Right lobe of liver (tissue), 6 donors: ENCODE data around the gene BUD13. TPM values are rescaled to one million over a fixed set of nuclear protein-coding genes. Genes with fewer than 3 reads are reported as not detected.

Experiments
- ATAC-seq, 4 donors: fragments of 200-7000 bp; cut with Tn5 transposase; one replicate each; pipeline ENCODE4 v1.9.1; 2020; ENCODE audit warnings: mild to moderate bottlenecking in 4 of 4, moderate library complexity in 4 of 4
- DNase-seq, 3 donors: peaks; one replicate each; pipeline ENCODE4 v3.0.0-alpha.2; 2020
- H3K27ac ChIP-seq, 3 donors: fragments of 200-600 bp; one replicate each; pipeline ENCODE4 v1.8.0; 2022
- H3K27me3 ChIP-seq, 2 donors: fragments of 200-600 bp; one replicate each; pipeline ENCODE4 v1.8.0; 2022
- H3K36me3 ChIP-seq, 4 donors: fragments of 200-600 bp; sonication (generic) in 1 of 4; one replicate each; pipeline versions ENCODE4 v1.5.1 to v1.8.0; 2017 to 2022; ENCODE audit warnings: control low read depth in 1 of 4
- H3K4me1 ChIP-seq, 4 donors: fragments of 200-600 bp; sonication (generic) in 1 of 4; one replicate each; pipeline versions ENCODE4 v1.5.1 to v1.8.0; 2017 to 2022; ENCODE audit warnings: control low read depth in 1 of 4
- H3K4me3 ChIP-seq, 3 donors: fragments of 200-600 bp; one replicate each; pipeline ENCODE4 v1.8.0; 2022
- H3K9me3 ChIP-seq, 4 donors: fragments of 200-600 bp; sonication (generic) in 1 of 4; one replicate each; pipeline versions ENCODE4 v1.5.1 to v1.8.0; 2017 to 2022; ENCODE audit warnings: control low read depth in 1 of 4
- POLR2A ChIP-seq: fragments of 450-650 bp; IDR thresholded peaks from one replicate; pipeline ENCODE4 v1.6.1; 2017; ENCODE audit warnings: antibody characterized with exemption, mild to moderate bottlenecking
- WGBS: methylation state at CpG from one replicate; pipeline ENCODE4 v1.1.6; 2018; ENCODE audit warnings: low coverage, low lambda C conversion rate; ENCODE audit not compliant: insufficient coverage; ENCODE audit errors: missing lambda C conversion rate; 5-methylcytosine and 5-hydroxymethylcytosine counted together
- intact Hi-C, 2 donors: fragments of 100-400 bp; cut with DNase I; formaldehyde crosslinking; loops; one replicate each; pipeline versions ENCODE4 v1.11.2 to v1.14.1; 2022
- total RNA-seq, 6 experiments: library from RNA; depleted of rRNA in 2 of 6; stranded (reverse); fragments of >200 nt in 2 of 6; fragmentation: NEBNext Ultra II Directional in 3 of 6; extraction: Animal tissue kit (Norgen Biotek cat#: 25700) in 3 of 6; gene quantifications; one replicate each; pipeline versions ENCODE4 v1.1.0 to v1.2.4, GENCODE V29; 2016 to 2023
- TF ChIP-seq, protein P1 (sequence below), 4 donors: fragments of 200-600 bp in 3 of 4; fragments of 450-650 bp in 1 of 4; IDR thresholded peaks; one replicate each; pipeline versions ENCODE4 v1.5.1 to v1.8.0; 2016 to 2022; ENCODE audit warnings: antibody characterized with exemption in 4 of 4, mild to moderate bottlenecking in 2 of 4
- donor health status: DM: no; HTN: yes; CAD: no.
- donor health status: DM: no; HTN: no; CAD: no.
- donor health status: DM: no; HTN: no; CAD: no.
- donor health status: DM: no; HTN: yes; CAD: no.
- donor health status: DM: no; HTN: yes; CAD: no.

BUD13 gene
- total RNA-seq, 6 experiments from 2014 or later = 3.6 to 6.3 (median 5.0) TPM

DNA sequence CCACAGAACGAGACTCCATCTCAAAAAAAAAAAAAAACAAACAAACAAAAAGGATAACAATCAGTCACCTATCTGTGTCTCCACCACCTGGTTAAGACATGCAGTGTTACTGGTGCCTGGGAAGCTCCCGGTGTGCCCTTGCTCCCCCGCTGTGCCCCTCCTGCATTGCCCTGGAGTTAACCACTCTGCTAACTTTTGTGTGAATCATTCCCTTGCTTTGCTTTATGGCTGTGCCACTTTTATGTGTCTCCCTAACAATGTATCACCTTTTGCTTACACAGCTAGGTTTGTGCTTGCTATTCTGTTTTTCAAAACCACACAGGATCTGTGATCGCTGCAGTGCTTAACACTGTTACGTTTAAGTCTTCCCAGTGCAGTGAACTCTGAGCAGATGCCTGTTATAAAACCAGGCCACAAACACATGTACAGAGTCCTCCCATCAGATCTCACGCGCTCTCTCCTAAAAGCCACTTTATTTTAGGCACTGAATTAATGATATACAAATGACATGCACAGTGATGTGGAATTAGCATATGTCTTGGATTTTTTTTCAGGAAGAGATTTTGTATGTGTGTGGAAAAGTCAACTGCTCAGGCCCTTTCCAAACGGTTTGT is 69.9 kb downstream of the BUD13 start:
- no peaks in the 10 kb centered on the region for H3K36me3 ChIP-seq
- no peaks in the 10 kb centered on the region for H3K4me1 ChIP-seq
- ATAC-seq (no peak), DNase-seq (no peak)
- no peak overlapping the region for H3K4me3 ChIP-seq
- TF ChIP-seq, protein P1, sequence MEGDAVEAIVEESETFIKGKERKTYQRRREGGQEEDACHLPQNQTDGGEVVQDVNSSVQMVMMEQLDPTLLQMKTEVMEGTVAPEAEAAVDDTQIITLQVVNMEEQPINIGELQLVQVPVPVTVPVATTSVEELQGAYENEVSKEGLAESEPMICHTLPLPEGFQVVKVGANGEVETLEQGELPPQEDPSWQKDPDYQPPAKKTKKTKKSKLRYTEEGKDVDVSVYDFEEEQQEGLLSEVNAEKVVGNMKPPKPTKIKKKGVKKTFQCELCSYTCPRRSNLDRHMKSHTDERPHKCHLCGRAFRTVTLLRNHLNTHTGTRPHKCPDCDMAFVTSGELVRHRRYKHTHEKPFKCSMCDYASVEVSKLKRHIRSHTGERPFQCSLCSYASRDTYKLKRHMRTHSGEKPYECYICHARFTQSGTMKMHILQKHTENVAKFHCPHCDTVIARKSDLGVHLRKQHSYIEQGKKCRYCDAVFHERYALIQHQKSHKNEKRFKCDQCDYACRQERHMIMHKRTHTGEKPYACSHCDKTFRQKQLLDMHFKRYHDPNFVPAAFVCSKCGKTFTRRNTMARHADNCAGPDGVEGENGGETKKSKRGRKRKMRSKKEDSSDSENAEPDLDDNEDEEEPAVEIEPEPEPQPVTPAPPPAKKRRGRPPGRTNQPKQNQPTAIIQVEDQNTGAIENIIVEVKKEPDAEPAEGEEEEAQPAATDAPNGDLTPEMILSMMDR (IDR thresholded peaks at IDR 0.05) = no peak
- TF ChIP-seq POLR2A = no peak
- H3K9me3 ChIP-seq = no peaks in the 10 kb centered on the region
- H3K27ac ChIP-seq = no peak overlapping the region
- H3K27me3 ChIP-seq = no peaks in the 10 kb centered on the region
- intact Hi-C loops = no loop called here
- WGBS = 67% methylated on average over 7 of the region's 8 CpGs

DNA sequence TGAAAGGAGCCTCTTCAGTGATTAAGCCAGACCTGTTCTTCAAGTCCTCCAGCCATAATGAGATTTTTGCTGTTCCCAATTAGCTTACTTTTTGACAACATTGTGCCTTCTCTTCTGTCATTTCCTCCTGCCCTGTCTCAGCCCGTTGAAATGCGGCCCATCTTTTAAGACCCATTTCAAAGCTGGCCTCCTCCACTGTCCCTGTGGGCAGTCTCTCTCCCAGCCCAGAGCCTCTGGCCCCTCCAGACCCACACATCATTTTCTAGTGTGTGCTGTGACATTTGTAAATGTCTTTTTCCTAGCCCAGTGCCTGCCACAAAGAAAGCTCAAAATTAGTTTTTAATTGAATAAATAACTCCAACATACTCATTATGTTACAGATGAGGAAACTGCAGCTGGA is 70.9 kb downstream of the BUD13 start:
- intact Hi-C loops = no loop called here
- no peak overlapping the region for H3K4me3 ChIP-seq
- no peaks in the 10 kb centered on the region for H3K27me3 ChIP-seq
- no peaks in the 10 kb centered on the region for H3K4me1 ChIP-seq
- no peak overlapping the region for H3K27ac ChIP-seq
- H3K36me3 ChIP-seq = no peaks in the 10 kb centered on the region
- 78% methylated on average over 2 of the region's 2 CpGs for WGBS
- no peaks in the 10 kb centered on the region for H3K9me3 ChIP-seq
- no peak for DNase-seq
- no peak for ATAC-seq
- TF ChIP-seq, protein P1 (IDR thresholded peaks at IDR 0.05) = no peak
- TF ChIP-seq POLR2A = no peak

DNA sequence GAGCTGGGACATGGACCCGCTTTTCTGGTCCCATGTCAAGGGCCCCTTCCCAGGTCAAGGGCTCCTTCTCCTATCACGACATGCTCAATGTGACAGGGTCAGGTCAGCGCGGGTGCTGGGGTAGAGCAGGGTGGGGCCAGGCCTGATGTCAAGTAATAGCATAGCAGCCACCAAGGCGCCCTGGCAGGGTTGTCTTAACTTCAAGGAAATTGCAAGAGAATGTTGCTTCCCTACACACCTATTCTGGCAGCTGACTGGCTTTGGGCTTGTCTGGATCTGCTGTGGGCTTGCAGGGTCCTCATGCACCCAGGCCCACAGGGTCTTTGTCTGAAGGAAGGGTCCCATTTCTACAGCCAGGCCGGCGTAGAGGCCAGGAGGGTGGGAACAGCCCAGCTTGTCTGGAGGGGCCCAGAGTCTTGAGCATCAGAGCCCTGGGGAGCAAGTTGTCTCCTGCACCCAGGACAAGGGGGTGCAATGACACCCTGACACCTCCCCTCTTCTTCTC is 71.4 kb downstream of the BUD13 start:
- TF ChIP-seq POLR2A = no peak
- TF ChIP-seq, protein P1 (IDR thresholded peaks at IDR 0.05) = no peak
- Histone ChIP-seq H3K27me3 (no peaks in the 10 kb centered on the region), H3K27ac (no peak overlapping the region), H3K4me3 (no peak overlapping the region), H3K9me3 (no peaks in the 10 kb centered on the region), H3K4me1 (no peaks in the 10 kb centered on the region), H3K36me3 (no peaks in the 10 kb centered on the region)
- intact Hi-C loops = no loop called here
- ATAC-seq (no peak), DNase-seq (peak in 1 of 3 donors; percentile 37)
- WGBS = 80% methylated on average over 1 of the region's 7 CpGs

DNA sequence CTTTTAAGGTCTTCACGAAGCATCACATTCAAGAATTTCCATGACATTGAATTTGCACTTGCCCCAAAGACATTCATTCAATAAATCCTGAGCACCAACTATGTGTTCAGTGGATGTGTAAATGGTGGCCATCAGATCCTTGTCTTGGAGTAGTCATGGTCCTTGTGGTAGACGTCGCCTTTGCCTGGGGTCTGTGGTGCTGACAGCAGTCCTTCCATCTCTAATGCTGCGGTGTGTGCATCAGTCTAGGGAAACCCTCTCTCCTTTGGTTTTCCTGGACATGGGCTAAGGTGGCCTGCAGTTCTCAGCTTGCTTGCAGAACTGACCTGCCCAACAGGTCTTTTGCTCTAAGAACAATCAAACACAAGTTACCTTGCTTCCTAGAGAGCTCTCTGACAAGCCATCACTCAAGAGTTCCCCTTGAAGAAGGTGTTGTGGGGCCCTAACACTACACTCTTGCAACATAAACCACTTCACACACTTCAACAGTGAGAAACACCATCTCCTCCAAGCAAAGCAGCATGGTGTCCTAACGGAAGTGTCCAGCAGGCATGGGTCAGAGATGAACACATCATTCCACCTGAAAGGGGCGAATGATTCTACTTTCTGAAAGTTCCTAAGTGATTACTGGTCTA is 72.1 kb downstream of the BUD13 start:
- no peaks in the 10 kb centered on the region for H3K4me1 ChIP-seq
- no peak overlapping the region for H3K4me3 ChIP-seq
- no peaks in the 10 kb centered on the region for H3K9me3 ChIP-seq
- intact Hi-C loops = no loop called here
- H3K36me3 ChIP-seq = no peaks in the 10 kb centered on the region
- no peak for TF ChIP-seq POLR2A
- TF ChIP-seq, protein P1 (IDR thresholded peaks at IDR 0.05) = no peak
- ATAC-seq (no peak), DNase-seq (peak in 1 of 3 donors; percentile 5)
- no peaks in the 10 kb centered on the region for H3K27me3 ChIP-seq
- WGBS = 86% methylated on average over 6 of the region's 6 CpGs
- H3K27ac ChIP-seq = no peak overlapping the region

Other genes with a start within 250 kb of the BUD13 start
- gene ZPR1, start 15.0 kb upstream of the BUD13 start, total RNA-seq = 10 to 100 TPM; 17.9 to 86.6 (median 30.2) TPM
- gene APOA5, start 18.9 kb upstream of the BUD13 start, total RNA-seq = 1,000 to 10,000 TPM in 1 of 6 experiments, 100 to 1,000 TPM in 4, 10 to 100 TPM in 1; 57.8 to 1,064 (median 724) TPM
- 1,000 to 10,000 TPM in 2 of 6 experiments, 100 to 1,000 TPM in 2, 10 to 100 TPM in 2; 21.9 to 1,288 (median 117) TPM for gene APOA4, start 50.3 kb upstream of the BUD13 start, total RNA-seq
- gene APOC3, start 56.9 kb upstream of the BUD13 start, total RNA-seq = over 10,000 TPM in 3 of 6 experiments, 1,000 to 10,000 TPM in 3; 4,225 to 15,106 (median 9,815) TPM
- gene APOA1, start 64.6 kb upstream of the BUD13 start, total RNA-seq = over 10,000 TPM in 2 of 6 experiments, 1,000 to 10,000 TPM in 4; 5,429 to 12,494 (median 8,679) TPM